HCT116 (cell line): ENCODE measurements around the gene SIRT6.

Experiments used
- CTCF ChIP-seq, 3 experiments: fragments of 200-600 bp in 1 of 3; sonication (generic) in 1 of 3; IDR thresholded peaks in 2 of 3; conservative IDR thresholded peaks in 1 of 3; 2 replicates each; pipeline ENCODE4 v1.5.1; 2012 to 2017; ENCODE audit warnings: low read depth in 2 of 3, low read length in 2 of 3, antibody characterized with exemption in 1 of 3, borderline replicate concordance in 1 of 3, control low read depth in 1 of 3, mild to moderate bottlenecking in 1 of 3, mixed read lengths in 1 of 3, mixed run types in 1 of 3, moderate library complexity in 1 of 3; ENCODE audit not compliant: insufficient read depth in 1 of 3
- EZH2phosphoT487 ChIP-seq: fragments of 200-600 bp; IDR thresholded peaks from 2 replicates; pipeline ENCODE4 v1.6.1; 2018; ENCODE audit warnings: antibody characterized with exemption, borderline replicate concordance
- POLR2A ChIP-seq: IDR thresholded peaks from 2 replicates; pipeline ENCODE4 v1.7.0; 2011; ENCODE audit warnings: borderline replicate concordance; ENCODE audit not compliant: insufficient read depth, insufficient read length; ENCODE audit errors: extremely low read depth
- REST ChIP-seq: IDR thresholded peaks from 2 replicates; pipeline ENCODE4 v1.6.1; 2012; ENCODE audit warnings: low read depth
- YY1 ChIP-seq: IDR thresholded peaks from 2 replicates; pipeline ENCODE4 v1.6.1; 2011; ENCODE audit warnings: low read length, low read depth, moderate library complexity, mild to moderate bottlenecking; ENCODE audit not compliant: insufficient replicate concordance; ENCODE audit errors: extremely low read depth

DNA sequence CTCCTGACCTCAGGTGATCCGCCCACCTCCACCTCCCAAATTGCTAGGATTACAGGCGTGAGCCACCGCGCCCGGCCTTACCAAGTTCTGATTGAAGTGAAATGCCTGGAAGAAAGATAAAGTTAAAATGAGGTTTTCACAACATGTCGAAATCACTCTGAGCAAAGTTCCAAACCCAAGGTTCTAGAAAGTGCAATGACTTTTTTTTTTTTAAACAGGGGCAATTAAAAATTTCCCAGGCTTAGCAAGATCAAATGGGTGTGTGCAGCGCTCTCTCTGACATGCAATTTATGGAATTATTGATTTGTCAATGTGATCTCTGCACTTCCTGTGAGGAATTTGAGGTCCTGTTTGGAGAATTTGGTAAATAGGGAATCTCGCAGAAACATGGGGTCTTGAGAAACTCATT lies 45.7 kb downstream of the SIRT6 start:
- no peak for TF ChIP-seq CTCF (IDR thresholded peaks at IDR 0.05 in 2 of 3, conservative IDR thresholded peaks at IDR 0.05 in 1 of 3; ENCODE audit: borderline replicate concordance in 1 of 3, insufficient read depth in 1 of 3, low read depth in 2 of 3, low read length in 2 of 3)
- no peak for TF ChIP-seq YY1
- TF ChIP-seq REST = no peak
- no peak for TF ChIP-seq POLR2A
- TF ChIP-seq EZH2phosphoT487 = no peak
